Keratinocyte (primary cell): ENCODE data around the gene PTPRT. TPM values are rescaled to one million over a fixed set of nuclear protein-coding genes. Genes with fewer than 3 reads are reported as not detected.

Source experiments
- DNase-seq: peaks from one replicate; pipeline ENCODE4 v3.0.0-alpha.2; 2011; ENCODE audit warnings: low read depth, missing footprints, low spot score
- FAIRE-seq: peaks from 2 replicates; lab custom pipeline; 2011; peaks lifted over from hg19 to GRCh38; lab: Jason Lieb, UNC
- H2AFZ ChIP-seq: 2 replicates; pipeline ENCODE4 v1.6.0; 2012; ENCODE audit warnings: low read length, control low read depth, inconsistent platforms; ENCODE audit not compliant: control insufficient read depth
- H3K27ac ChIP-seq: 2 replicates; pipeline ENCODE4 v1.5.1; 2011; ENCODE audit warnings: low read length; ENCODE audit not compliant: control insufficient read depth, insufficient read depth
- H3K27me3 ChIP-seq: 3 replicates; pipeline ENCODE4 v1.6.0; 2011; ENCODE audit warnings: low read length; ENCODE audit not compliant: control insufficient read depth, insufficient read depth; ENCODE audit errors: extremely low read depth
- H3K36me3 ChIP-seq, 2 experiments: 2 replicates in 1 of 2; 3 replicates in 1 of 2; pipeline ENCODE4 v1.5.1; 2011; ENCODE audit warnings: low read length in 2 of 2, mild to moderate bottlenecking in 1 of 2; ENCODE audit not compliant: control insufficient read depth in 2 of 2, insufficient read depth in 2 of 2; ENCODE audit errors: extremely low read depth in 1 of 2
- H3K4me1 ChIP-seq: 3 replicates; pipeline ENCODE4 v1.5.1; 2011; ENCODE audit warnings: low read length; ENCODE audit not compliant: control insufficient read depth, insufficient read depth; ENCODE audit errors: extremely low read depth
- H3K4me2 ChIP-seq: 3 replicates; pipeline ENCODE4 v1.6.0; 2011; ENCODE audit warnings: low read depth, low read length; ENCODE audit not compliant: control insufficient read depth, insufficient read depth; ENCODE audit errors: extremely low read depth
- H3K4me3 ChIP-seq, 3 experiments: fragments of 200-600 bp in 1 of 3; sonication (generic) in 1 of 3; 2 replicates in 2 of 3; 3 replicates in 1 of 3; pipeline ENCODE4 v1.5.1; 2011 to 2016; ENCODE audit warnings: low read length in 3 of 3, mild to moderate bottlenecking in 3 of 3, control low read depth in 2 of 3, inconsistent platforms in 1 of 3, low read depth in 1 of 3, mixed read lengths in 1 of 3, mixed run types in 1 of 3, moderate library complexity in 1 of 3; ENCODE audit not compliant: control insufficient read depth in 2 of 3, insufficient read depth in 2 of 3; ENCODE audit errors: extremely low read depth in 1 of 3
- H3K79me2 ChIP-seq: 2 replicates; pipeline ENCODE4 v1.6.0; 2012; ENCODE audit warnings: low read length; ENCODE audit not compliant: control insufficient read depth, insufficient read depth
- H3K9ac ChIP-seq: 3 replicates; pipeline ENCODE4 v1.6.0; 2011; ENCODE audit warnings: low read length; ENCODE audit not compliant: control insufficient read depth, insufficient read depth; ENCODE audit errors: extremely low read depth
- H3K9me1 ChIP-seq: 3 replicates; pipeline ENCODE4 v1.6.0; 2011; ENCODE audit warnings: low read length; ENCODE audit not compliant: control insufficient read depth, insufficient read depth; ENCODE audit errors: extremely low read depth
- H3K9me3 ChIP-seq: 2 replicates; pipeline ENCODE4 v1.5.1; 2012; ENCODE audit warnings: low read depth, low read length; ENCODE audit not compliant: control insufficient read depth
- H4K20me1 ChIP-seq: 3 replicates; pipeline ENCODE4 v1.6.0; 2011; ENCODE audit warnings: low read length; ENCODE audit not compliant: control insufficient read depth, insufficient read depth; ENCODE audit errors: extremely low read depth
- CTCF ChIP-seq, 3 experiments: IDR thresholded peaks in 1 of 3; conservative IDR thresholded peaks in 1 of 3; optimal IDR thresholded peaks in 1 of 3; 2 replicates in 2 of 3; 3 replicates in 1 of 3; pipeline versions ENCODE3 to v1.5.1; 2011; ENCODE audit warnings: low read length in 3 of 3, mild to moderate bottlenecking in 3 of 3, moderate library complexity in 2 of 3, control low read depth in 1 of 3, inconsistent platforms in 1 of 3; ENCODE audit not compliant: insufficient read depth in 2 of 3; ENCODE audit errors: extremely low read depth in 1 of 3
- EZH2 ChIP-seq: IDR thresholded peaks from one replicate; pipeline ENCODE4 v1.6.1; 2012; ENCODE audit warnings: inconsistent platforms, mild to moderate bottlenecking, low read length, moderate library complexity
- dilution Hi-C: fragments of 300-500 bp; cut with MboI; formaldehyde crosslinking; loops from one replicate; pipeline ENCODE4 v1.7.0; 2020; ENCODE audit warnings: low sequenced_read_pairs; ENCODE audit not compliant: extremely low pct_ligation_motif_present
- polyA plus RNA-seq, 5 experiments: library from polyadenylated mRNA; depleted of rRNA in 3 of 5; stranded (reverse) in 3 of 5; stranded (forward) in 1 of 5; unstranded in 1 of 5; fragments of >200 nt; gene quantifications; 1 replicate in 1 of 5; 2 replicates in 3 of 5; 3 replicates in 1 of 5; pipeline versions ENCODE4 v1.2.1 to v1.2.3, GENCODE V29; 2011 to 2012; ENCODE audit warnings: missing spikeins in 2 of 5, low read depth in 1 of 5, low replicate concordance in 1 of 5

Gene PTPRT
- polyA plus RNA-seq, 1 donor (not counting 4 experiments of a cell fraction or from before 2014, with no cell fraction given) = not detected

GRCh38 chr20:42754706-42755105 is 435.0 kb downstream of the PTPRT start:
- no peaks in the 10 kb centered on the region for H3K36me3 ChIP-seq
- no peak overlapping the region for H3K4me2 ChIP-seq
- no peaks in the 10 kb centered on the region for H4K20me1 ChIP-seq
- no peaks in the 10 kb centered on the region for H3K79me2 ChIP-seq
- H3K9ac ChIP-seq = no peak overlapping the region
- TF ChIP-seq CTCF (optimal IDR thresholded peaks at IDR 0.05 in 1 of 3, IDR thresholded peaks at IDR 0.05 in 1 of 3, conservative IDR thresholded peaks at IDR 0.05 in 1 of 3; ENCODE audit: extremely low read depth in 1 of 3, insufficient read depth in 2 of 3, low read length in 3 of 3) (no peak), EZH2 (no peak)
- DNase-seq (no peak), FAIRE-seq (no peak)
- no peaks in the 10 kb centered on the region for H3K4me1 ChIP-seq
- no peak overlapping the region for H3K27ac ChIP-seq
- dilution Hi-C loops = no loop called here
- no peak overlapping the region for H2AFZ ChIP-seq
- H3K27me3 ChIP-seq = no peaks in the 10 kb centered on the region
- no peaks in the 10 kb centered on the region for H3K9me3 ChIP-seq
- H3K4me3 ChIP-seq = no peak overlapping the region
- no peaks in the 10 kb centered on the region for H3K9me1 ChIP-seq

- Histone ChIP-seq H3K27me3 (no peaks in the 10 kb centered on the region), H2AFZ (no peak overlapping the region), H3K79me2 (no peaks in the 10 kb centered on the region), H3K4me1 (no peaks in the 10 kb centered on the region), H4K20me1 (no peaks in the 10 kb centered on the region), H3K4me3 (no peak overlapping the region), H3K27ac (no peak overlapping the region), H3K9me1 (no peaks in the 10 kb centered on the region), H3K9ac (no peak overlapping the region), H3K4me2 (no peak overlapping the region), H3K9me3 (no peaks in the 10 kb centered on the region), H3K36me3 (no peaks in the 10 kb centered on the region)
- FAIRE-seq (no peak), DNase-seq (no peak)
- dilution Hi-C loops = no loop called here
- TF ChIP-seq CTCF (optimal IDR thresholded peaks at IDR 0.05 in 1 of 3, IDR thresholded peaks at IDR 0.05 in 1 of 3, conservative IDR thresholded peaks at IDR 0.05 in 1 of 3; ENCODE audit: extremely low read depth in 1 of 3, insufficient read depth in 2 of 3, low read length in 3 of 3) = no peak
- TF ChIP-seq EZH2 = no peak
Measured at GRCh38 chr20:42752620-42753019, 437.1 kb downstream of the PTPRT start.
